ENCODE measurements around the gene STX5.
"Not testable (repeated sequence)": the region's sequence is repeated elsewhere in the genome, so short reads cannot be mapped to it uniquely, and the experiment has no call there.

STX5 gene

GRCh38 chr11:62831520-62832335 lies at the start of gene STX5:
Gene STX5, minus strand, starts transcription at chr11:62832051. Its CDS starts 808 bp downstream, at chr11:62831243.
- peak; percentile 97 for DNase-seq

GRCh38 chr11:62880803-62881578 lies 49.1 kb upstream of the STX5 start, which contains the start of gene SLC3A2:
Gene SLC3A2, plus strand, starts transcription at chr11:62880896. Its CDS starts 128 bp downstream, at chr11:62881024.
- DNase-seq, result peak; percentile 50

GRCh38 chr11:62880231-62880802 lies 48.5 kb upstream of the STX5 start:
- DNase-seq, result no peak

- DNase-seq, result no peak
Measured at GRCh38 chr11:62879235-62879978, 47.6 kb upstream of the STX5 start.

- no peak for DNase-seq
Measured at GRCh38 chr11:62876712-62877111, 44.9 kb upstream of the STX5 start.

- no peak for DNase-seq
Measured at GRCh38 chr11:62875698-62876478, 44.0 kb upstream of the STX5 start.

- no peak for DNase-seq
Measured at GRCh38 chr11:62874851-62875250, 43.0 kb upstream of the STX5 start.

- no peak for DNase-seq
Measured at GRCh38 chr11:62865635-62866034, 33.8 kb upstream of the STX5 start.

GRCh38 chr11:62863687-62864335 lies 32.0 kb upstream of the STX5 start:
- DNase-seq, result no peak

- not testable (repeated sequence) for DNase-seq
Measured at GRCh38 chr11:62861564-62862192, 29.8 kb upstream of the STX5 start.

GRCh38 chr11:62860835-62861563 lies 29.1 kb upstream of the STX5 start:
- no peak for DNase-seq

- not testable (repeated sequence) for DNase-seq
Measured at GRCh38 chr11:62859281-62859703, 27.4 kb upstream of the STX5 start.

- no peak for DNase-seq
Measured at GRCh38 chr11:62858201-62858600, 26.4 kb upstream of the STX5 start.

- no peak for DNase-seq
Measured at GRCh38 chr11:62857541-62857982, 25.7 kb upstream of the STX5 start.

GRCh38 chr11:62856333-62856895 lies 24.6 kb upstream of the STX5 start:
- DNase-seq, result no peak

- peak; percentile 95 for DNase-seq
Measured at GRCh38 chr11:62855571-62856332, 23.9 kb upstream of the STX5 start.

- no peak for DNase-seq
Measured at GRCh38 chr11:62854825-62855570, 23.1 kb upstream of the STX5 start.

All from DMS79 (cell line).